Measurements from ENCODE around the gene DCUN1D1.
"Not testable (repeated sequence)": the region's sequence is repeated elsewhere in the genome, so short reads cannot be mapped to it uniquely, and the experiment has no call there.

The DCUN1D1 gene

DNA sequence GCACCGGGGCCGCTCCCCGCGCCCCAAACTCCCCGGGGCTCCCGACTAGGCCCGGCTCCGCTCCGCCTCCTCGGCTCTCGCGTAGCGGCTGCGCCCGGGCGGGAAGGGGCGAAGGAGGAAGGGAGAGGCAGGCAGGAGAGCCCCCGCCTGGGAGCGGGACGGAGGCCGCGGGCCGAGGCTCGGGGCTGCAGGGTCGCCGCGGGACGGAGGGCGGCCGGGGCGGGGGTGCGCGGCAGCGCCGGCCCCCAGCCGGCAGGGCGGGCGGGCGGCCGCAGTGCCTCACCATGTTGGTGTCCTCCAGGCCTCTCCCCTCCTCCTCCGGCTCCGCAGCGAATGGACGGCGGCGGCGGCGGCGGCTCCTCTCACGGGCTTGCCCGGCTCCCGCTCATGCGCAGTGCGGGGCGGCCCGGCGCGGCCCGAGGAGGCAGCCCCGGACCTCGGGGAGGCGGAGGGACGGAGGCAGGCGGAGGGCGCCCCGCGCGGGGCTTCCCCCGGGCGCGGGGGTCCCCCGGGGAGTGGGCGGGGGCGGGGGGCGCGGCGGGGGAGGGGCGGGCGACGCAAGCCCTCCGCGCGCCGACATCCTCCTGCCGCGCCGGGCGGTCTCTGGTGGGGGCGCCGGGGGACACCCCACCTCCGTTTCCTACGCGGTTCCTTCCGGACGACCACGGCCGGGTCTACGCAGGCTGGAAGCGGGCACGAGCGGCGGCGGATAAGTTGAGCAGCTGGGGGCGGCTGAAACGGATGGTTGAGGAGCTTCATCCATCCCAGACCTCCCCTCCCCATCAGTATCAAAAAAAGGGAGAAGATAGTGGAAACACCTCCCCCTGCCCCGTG, at the start of gene DCUN1D1:
Gene DCUN1D1, minus strand, starts transcription at position 335 of the 834 bp plus-strand sequence. Its CDS starts 49 bp downstream, at position 286.
- peak; percentile 58 for DNase-seq

DNA sequence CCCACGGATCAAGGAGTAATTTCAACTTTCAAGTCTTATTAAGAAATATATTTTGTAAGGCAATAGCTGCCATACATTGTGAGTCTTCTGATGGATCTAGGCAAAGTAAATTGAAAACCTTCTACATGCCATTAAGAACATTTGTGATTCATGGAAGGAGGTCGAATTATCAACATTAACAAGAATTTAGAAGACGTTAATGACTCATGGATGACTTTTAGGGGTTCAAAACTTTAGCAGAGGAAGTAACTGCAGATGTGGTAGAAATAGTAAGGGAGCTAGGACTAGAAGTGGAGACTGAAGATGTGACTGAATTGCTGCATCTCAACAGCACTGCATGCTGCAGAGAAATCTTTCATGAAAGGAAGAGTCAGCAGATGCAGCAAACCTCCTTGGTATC, 48.1 kb upstream of the DCUN1D1 start:
- DNase-seq: no peak

DNA sequence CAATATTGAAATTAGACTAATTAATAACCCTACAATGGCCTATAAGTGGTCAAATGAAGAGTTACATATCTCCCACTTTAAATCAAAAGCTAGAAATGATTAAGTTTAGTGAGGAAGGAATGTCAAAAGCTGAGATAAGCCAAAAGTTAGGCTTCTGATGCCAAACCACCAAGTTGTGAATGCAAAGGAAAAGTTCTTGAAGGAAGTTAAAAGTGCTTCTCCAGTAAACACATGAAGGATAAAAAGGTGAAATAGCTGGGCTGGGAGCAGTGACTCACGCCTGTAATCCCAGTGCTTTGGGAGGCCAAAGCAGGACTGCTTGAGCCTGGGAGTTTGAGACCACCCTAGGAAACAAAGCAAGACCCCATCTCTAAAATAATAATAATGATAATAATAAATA, 46.9 kb upstream of the DCUN1D1 start:
- no peak for DNase-seq

DNA sequence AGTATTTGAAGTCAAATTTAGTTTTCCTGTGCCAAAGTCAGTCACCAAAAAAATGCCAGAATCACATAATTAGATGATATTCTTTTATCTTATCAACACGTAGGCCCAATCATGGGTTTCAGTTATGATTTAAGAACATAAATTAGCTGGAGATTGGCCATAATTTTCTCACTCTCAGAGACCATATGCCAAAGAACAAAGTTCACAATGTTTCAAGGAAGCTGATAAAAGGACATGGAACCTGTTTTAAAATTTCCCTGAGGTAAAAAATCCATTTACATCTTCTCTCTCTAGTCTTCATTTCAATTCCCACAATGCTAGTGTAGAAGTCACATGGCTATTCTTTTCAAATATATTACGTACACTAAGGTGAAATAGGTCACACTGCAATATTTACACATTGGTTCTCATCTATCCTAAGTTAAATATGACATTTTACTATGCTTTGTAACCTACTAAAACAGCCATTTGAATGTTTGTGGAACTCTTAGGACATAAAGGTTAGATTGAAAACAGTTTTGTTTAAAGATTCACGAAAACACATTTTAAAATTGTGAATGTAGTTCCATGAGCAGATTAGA, 42.7 kb upstream of the DCUN1D1 start:
- no peak for DNase-seq

DNA sequence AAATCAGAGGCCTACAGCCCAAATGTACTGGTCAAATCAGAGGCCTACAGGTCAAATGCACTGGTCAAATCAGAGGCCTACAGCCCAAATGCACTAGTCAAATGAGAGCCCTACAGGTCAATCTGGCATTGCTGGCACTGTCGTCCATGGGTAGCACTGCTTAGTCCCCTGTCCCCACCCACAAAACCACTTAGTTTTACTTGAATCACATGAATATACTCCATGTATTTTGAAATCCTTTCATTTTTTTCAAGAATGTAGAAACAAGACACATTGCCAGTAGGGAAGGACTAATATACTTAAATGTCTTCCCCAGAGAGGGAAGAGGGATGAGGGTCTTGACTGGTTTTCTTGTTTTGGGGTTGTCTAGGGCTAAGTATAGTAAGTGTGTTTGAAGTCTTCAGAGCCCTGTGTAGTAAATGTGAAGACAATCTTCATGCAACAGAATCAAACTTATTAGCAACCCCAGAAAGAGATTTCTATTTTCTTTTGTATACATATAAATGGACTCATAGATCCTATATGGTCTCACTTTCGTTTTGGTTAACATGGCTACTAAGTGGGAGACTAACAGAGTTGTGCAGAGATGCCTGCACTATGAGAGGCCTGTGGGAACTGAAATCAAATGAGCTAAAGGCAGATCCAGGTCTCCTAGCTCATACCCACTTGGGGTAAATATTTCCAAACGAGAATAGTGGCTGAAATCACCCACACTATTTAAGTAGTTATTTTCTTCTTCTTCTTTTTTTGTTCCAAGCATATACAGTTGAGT, 38.3 kb upstream of the DCUN1D1 start:
- no peak for DNase-seq

DNA sequence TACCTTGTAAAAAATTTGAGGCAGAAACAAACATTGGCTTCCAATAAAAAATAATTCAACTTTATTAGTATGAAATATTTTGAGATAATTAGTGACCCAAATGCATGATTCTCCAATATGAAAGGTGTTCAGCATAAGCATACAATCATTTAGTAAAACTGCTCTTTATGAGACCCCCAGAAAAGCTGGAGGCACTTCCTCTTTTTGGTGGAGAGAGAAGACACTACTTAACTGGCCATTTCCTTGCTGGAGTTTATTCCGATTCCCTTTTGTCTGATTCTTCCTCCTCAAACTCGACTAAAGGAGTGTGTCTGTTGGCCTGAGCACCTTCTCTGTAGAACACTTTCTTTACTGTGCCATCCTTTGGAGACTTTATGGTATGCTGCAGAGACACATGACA, 34.8 kb upstream of the DCUN1D1 start:
- no peak for DNase-seq

DNA sequence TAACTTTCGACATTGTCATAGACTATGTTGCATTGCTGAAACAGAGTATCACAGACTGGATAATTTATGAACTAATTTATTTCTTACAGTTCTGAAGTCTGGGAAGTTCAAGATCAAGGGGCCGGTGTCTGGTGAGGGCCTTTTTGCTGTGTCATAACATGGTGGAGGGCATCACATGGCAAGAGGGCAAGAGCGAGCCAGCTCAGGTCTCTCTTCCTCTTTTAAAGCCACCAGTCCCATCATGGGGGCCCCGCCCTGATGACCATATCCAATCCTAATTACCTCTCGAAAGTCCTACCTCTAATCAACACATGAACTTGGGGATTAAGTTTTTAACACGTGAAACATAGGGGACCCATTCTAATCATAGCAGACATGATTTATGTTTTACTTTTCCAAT, 33.5 kb upstream of the DCUN1D1 start:
- no peak for DNase-seq

DNA sequence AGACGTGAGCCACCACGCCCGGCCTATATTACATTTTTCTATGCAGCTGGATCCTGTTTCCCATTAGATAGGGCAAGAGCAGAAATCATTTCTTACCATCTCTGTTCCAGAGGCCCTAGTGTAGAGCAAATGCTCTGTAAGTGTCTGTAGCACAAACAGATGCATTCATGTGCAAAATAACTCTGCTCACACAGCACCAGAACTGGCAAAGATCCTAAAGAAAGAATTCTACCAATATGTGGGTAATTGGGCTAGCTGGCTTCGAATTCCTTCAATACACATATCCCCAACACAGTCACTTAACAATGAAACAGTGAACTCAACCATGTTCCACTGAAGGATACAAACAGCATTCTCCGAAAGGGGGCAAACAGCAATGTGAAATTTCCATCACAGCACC, 32.7 kb upstream of the DCUN1D1 start:
- no peak for DNase-seq

DNA sequence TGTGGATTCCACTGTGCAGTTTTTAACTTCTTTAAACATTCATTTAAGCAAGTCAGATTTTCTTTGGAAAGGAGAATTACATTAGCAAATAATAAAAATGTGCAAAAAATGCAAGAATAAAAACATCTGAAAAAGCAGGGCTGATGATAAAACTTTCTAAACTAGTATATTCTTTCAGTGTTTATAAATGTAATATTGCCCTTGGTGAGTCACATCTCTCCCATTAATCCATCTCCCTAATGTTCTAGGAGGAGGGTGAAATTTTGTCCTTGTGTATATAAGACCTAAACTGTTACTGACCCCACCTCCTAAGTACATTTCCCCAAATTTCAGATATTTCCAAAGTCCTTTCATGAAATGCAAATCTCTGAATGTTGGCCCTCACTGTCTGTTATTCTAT, 28.5 kb upstream of the DCUN1D1 start:
- DNase-seq: no peak

DNA sequence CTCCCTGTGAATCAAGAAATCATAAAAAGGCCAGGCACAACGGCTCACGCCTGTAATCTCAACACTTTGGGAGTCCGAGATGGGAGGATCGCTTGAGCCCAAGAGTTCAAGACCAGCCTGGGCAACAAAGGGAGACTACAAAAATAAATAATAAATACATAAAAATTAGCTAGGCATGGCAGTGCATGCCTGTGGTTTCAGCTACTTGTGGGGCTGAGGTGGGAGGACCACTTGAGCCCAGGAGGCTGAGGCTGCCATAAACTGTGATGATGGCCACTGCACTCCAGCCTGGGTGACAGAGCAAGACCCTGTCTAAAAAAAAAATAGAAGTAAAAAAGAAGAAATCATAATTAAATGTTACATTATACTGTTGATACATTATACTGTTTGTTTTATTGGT, 28.0 kb upstream of the DCUN1D1 start:
- no peak for DNase-seq

DNA sequence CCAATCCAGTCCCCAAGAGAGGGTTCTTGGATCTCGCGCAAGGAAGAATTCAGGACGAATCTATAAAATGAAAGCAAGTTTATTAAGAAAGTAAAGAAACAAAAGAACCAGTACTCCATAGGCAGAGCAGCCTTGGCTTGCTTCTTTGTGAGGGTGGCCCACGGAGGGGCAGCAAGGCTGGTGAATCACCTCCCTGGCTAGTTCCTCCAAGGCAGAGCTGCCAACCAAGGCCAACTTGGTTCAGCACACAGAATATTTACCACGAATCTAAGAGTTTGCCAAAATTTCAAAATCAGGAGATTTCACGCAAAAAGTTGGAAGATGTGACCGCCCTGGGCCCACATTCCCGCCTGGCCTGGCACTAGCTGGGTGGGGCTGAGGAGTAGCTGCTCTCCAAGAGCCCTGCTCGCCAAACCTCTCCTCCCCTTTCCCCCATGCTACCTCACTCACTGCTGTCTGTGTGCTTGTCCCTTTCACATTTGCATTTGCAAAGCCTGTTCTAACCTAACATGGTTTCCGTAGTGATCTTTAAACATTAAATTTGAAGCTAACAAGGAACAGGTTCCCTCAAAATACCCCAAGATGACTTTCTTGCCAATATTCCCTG, 26.2 kb upstream of the DCUN1D1 start:
- DNase-seq: no peak

DNA sequence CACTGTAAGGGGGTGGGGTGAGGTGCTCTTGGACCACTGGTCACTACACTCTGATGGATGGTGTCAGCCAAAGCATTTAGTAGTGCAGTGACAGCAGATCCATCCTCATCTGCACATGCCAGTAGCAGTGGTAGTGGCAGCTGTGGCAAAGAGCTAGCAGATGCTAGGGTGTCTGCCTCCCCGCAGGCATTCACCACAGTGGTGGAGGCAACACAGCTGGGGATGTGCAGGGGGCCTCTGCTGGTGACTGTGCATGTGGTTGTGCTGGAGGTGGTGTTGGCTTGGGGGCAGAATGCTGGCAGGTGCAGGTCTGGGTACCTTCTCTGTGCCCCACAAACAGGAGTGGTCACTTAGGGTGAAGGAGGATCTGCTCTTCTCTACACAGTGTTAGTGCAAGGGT, 19.4 kb upstream of the DCUN1D1 start:
- no peak for DNase-seq

DNA sequence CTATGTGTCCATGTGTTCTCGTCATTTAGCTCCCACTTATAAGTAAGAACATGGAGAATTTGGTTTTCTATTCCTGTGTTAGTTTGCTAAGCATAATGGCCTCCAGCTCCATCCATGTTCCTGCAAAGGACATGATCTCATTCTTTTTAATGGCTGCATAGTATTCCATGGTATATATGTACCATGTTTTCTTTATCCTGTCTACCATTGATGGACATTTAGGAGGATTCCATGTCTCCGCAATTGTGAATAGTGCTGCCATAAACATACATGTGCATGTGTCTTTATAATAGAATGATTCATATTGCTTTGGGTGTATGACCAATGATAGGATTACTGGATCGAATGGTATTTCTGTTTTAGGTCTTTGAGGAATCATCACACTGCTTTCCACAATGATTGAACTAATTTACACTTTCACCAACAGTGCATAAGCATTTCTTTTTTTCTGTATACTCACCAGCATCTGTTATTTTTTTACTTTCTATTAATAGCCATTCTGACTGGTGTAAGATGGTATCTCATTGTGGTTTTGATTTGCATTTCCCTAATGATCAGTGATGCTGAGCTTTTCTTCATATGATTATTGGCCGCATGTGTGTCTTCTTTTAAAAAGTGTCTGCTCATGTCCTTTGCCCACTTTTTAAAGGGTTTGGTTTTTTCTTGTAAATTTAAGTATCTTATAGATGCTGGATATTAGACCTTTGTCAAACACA, 13.3 kb upstream of the DCUN1D1 start:
- not testable (repeated sequence) for DNase-seq

DNA sequence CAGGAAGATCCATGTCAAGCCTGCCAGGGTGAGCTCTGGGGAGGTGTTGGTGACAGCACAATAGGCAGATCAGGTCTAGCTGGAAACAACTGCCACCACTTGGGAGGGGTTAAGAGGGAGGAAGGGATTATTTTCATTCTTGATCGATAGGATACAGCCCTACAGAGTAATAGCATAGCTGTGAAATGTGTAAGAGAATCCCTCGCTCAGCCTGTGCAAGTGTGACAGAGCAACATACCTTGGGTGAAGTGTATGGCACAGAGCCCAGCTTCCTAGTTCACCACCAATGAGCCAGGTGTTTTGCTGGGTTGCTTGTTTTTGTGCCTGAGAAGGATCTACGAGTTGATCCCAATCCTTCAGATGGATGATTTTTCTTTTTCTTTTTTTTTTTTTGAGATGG, 9.2 kb upstream of the DCUN1D1 start:
- no peak for DNase-seq

DNA sequence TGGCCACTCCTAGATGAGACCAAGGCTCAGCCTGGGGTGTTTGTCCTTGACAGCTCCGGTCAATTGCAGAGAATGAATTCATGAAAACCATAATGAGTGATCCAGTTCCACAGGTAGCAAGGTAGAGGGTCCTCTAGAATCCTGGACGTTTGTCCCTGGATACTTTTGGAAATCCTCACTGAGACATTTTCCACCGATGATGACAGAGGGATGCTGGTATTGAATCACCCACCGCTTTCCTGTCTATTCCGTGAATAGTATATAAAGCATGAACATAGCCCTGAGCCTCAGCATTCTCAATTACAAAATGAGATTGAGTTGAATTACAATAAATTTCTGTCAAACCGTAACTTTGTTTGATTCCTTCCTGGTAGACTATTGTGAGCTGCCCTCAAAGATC, 5.7 kb upstream of the DCUN1D1 start:
- DNase-seq: no peak

DNA sequence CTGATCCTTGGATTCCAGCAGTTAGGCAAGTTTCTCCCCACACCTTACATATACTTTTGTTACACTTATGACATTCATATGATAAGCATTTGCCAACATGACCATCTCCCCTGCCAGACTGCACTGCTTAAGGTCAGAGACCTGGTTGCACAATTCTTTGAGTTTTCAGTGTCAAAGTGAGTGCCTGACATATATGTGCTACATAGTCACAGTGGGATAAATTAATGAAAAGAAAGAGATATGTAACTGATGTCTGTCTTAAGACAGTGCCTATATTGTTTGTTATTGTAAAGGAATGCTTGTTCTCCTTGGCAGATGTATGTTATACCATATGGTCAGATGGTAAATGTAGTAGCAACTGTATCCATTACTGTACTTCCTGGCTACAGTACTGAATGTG, 3.5 kb upstream of the DCUN1D1 start:
- DNase-seq: no peak

DNA sequence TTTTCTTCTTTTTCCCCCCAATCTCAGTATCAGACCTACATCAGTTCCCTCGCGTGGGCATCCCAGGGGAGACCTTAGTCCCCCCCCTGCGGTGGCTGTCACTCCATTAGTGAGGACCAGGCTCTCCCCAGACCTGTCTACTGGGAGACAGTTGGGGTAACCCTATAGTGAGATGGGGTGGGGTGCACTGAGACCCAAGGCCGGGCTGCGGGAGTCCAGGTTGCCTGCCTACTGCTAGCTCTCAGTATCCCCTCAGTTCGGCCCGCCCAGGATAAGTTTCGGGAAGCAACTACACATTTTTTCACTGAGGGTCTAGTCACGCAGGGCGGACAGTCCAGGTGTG, 671 bp upstream of the DCUN1D1 start:
- DNase-seq: no peak

DNA sequence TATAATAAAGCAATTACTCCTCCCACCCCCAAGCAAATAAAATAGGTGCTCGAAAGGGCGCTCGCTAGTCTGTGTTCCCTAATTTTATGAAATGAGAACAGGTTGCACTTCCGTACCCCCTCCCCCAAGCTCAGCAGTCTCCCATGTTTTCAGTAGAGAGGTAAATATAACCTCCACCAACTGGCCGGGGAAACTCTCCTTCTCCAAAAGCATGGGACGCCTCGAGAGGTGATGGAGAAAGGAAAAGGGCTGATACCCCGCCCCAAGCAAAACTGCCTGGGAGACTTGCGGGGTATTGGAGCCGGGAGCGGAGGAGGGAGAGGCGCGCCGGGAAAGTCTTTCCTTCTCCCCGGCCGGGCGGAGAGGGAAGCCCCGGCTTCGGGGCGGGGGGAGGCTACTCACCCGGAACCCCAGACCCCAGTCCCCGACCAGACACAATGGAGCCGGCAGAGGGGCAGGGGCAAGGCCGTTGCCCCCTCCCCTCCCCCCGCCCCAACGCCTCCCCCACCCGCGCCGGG, 605 bp downstream of the DCUN1D1 start:
- DNase-seq: no peak

DNA sequence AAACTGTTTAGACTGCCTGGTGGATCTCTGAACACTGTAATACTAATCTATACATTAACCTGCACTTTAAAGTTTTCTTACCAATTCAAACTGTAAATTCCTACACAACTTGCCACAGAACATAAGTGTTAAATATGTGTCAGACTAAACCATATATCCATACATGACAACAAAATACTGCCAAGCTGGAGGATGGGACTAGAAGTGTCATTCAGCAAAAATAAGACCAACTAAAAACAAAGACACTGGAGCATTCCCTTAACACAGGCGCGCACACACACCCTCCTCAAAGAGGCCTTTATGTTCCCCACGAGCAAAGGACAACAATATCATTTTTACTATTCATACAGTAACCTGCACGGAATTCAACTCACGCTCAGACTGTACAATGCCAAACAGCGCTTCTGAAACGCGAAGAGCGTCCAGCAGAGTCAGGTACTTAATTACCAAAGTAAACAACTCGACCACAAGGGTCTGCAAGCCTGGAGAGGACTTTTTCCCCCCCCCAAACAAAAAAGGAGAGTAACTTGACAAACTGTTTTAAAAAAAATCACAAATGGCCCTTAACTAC, 1.1 kb downstream of the DCUN1D1 start:
- no peak for DNase-seq

DNA sequence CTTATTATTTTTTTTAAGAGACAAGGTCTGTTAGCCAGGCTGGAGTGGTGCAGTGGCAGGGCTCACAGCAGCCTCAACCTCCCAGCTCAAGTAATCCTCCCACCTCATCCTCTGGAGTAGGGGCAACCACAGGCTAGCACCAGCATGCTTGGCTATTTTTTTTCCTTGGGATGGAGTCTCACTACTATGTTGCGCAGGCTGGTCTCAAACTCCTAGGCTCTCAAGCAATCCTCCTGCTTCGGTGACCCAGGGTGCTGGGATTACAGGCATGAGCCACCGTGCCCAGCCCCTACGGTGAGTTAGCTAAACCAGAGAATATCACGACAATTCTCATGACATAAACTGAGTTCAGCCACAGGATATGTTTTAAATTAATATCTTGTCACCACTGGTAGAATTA, 2.0 kb downstream of the DCUN1D1 start:
- DNase-seq: no peak

DNA sequence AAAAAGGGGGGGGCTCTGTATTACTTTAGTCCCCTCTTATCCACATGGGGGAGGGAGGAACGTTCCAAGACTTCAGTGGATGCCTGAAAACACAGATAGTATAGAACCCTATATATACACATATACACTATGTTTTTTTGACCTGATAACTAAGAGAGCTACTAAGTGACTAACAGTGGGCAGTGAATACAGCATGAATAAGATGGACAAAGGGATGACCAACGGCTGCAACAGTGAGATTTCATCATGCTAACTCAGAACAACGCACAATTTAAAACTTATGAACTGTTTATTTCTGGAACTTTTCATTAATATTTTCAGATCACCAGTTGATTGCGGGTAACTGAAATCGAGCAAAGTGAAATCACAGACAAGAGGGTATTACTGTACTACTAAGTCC, 7.3 kb downstream of the DCUN1D1 start:
- DNase-seq: no peak

DNA sequence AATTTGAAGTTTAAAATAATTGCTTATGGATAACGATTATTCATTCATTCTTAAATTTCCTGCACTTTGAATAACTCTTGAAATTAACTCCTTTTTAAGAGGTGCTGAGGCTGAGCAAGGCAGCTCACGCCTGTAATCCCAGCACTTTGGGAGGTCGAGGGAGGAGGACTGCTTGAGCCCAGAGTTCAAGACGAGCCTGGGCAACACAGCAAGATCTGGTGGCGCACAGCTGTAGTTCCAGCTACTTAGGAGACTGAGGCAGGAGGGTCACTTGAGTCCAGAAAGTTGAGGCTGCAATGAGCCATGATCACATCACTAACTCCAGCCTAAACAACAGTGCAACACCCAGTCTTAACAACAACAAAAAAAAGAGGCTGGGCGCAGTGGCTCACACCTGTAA, 8.0 kb downstream of the DCUN1D1 start:
- no peak for DNase-seq

All from NCI-H1694 treated with DMSO at 0.1 percent for 48 hours (cell line).